SK-N-SH treated with all-trans-retinoic acid at 6 μM for 48 hours (cell line): ENCODE data around the gene CNEP1R1.

Source experiments
- ATAC-seq: fragments of 200-7000 bp; cut with Tn5 transposase; 3 replicates; pipeline ENCODE4 v1.9.1; 2020; ENCODE audit warnings: mild to moderate bottlenecking, moderate library complexity
- ARNTL ChIP-seq: fragments of 450-650 bp; formaldehyde crosslinking; IDR thresholded peaks from 2 replicates; pipeline ENCODE4 v1.5.0; 2020; ENCODE audit warnings: low read depth, mild to moderate bottlenecking, moderate library complexity, borderline replicate concordance
- BACH2 ChIP-seq: fragments of 250-450 bp; sonication (Bioruptor Pico); IDR thresholded peaks from 2 replicates; pipeline ENCODE4 v1.9.0; 2021; ENCODE audit warnings: mild to moderate bottlenecking, borderline replicate concordance
- CREB5 ChIP-seq: fragments of 250-450 bp; sonication (Bioruptor Pico); IDR thresholded peaks from 2 replicates; pipeline ENCODE4 v1.5.1; 2020; ENCODE audit warnings: low read depth, mild to moderate bottlenecking, moderate library complexity
- CSDC2 ChIP-seq: fragments of 250-450 bp; sonication (Bioruptor Pico); IDR thresholded peaks from 2 replicates; pipeline ENCODE4 v1.5.0; 2020; ENCODE audit warnings: mild to moderate bottlenecking, moderate library complexity
- CSRNP3 ChIP-seq: fragments of 250-450 bp; sonication (Bioruptor Pico); IDR thresholded peaks from 2 replicates; pipeline ENCODE4 v1.5.1; 2021; ENCODE audit warnings: mild to moderate bottlenecking, moderate library complexity
- ESRRG ChIP-seq: fragments of 250-450 bp; sonication (Bioruptor Pico); IDR thresholded peaks from 2 replicates; pipeline ENCODE4 v1.6.1; 2021; ENCODE audit warnings: mild to moderate bottlenecking
- GLIS3 ChIP-seq: fragments of 250-450 bp; sonication (Bioruptor Pico); IDR thresholded peaks from 2 replicates; pipeline ENCODE4 v1.5.0; 2020; ENCODE audit warnings: mild to moderate bottlenecking, moderate library complexity
- ISL1 ChIP-seq: fragments of 250-450 bp; sonication (Bioruptor Pico); IDR thresholded peaks from 2 replicates; pipeline ENCODE4 v2.1.2; 2022; ENCODE audit warnings: mild to moderate bottlenecking, moderate library complexity
- OSR1 ChIP-seq: fragments of 250-450 bp; sonication (Bioruptor Pico); IDR thresholded peaks from 2 replicates; pipeline ENCODE4 v1.8.0; 2022; ENCODE audit warnings: moderate library complexity, mild to moderate bottlenecking, inconsistent platforms
- PATZ1 ChIP-seq: fragments of 250-450 bp; sonication (Bioruptor Pico); IDR thresholded peaks from 2 replicates; pipeline ENCODE4 v1.8.0; 2020; ENCODE audit warnings: mild to moderate bottlenecking, moderate library complexity, borderline replicate concordance
- POU6F1 ChIP-seq: fragments of 250-450 bp; sonication (Bioruptor Pico); IDR thresholded peaks from 2 replicates; pipeline ENCODE4 v1.8.0; 2021; ENCODE audit warnings: low read depth, mild to moderate bottlenecking, moderate library complexity, borderline replicate concordance
- SNAI2 ChIP-seq: fragments of 250-450 bp; sonication (Bioruptor Pico); IDR thresholded peaks from 2 replicates; pipeline ENCODE4 v1.5.0; 2020; ENCODE audit warnings: mild to moderate bottlenecking, moderate library complexity
- TCF4 ChIP-seq: fragments of 250-450 bp; sonication (Bioruptor Pico); IDR thresholded peaks from 2 replicates; pipeline ENCODE4 v1.8.0; 2021; ENCODE audit warnings: mild to moderate bottlenecking, moderate library complexity, borderline replicate concordance
- TOX ChIP-seq: fragments of 250-450 bp; sonication (Bioruptor Pico); IDR thresholded peaks from 2 replicates; pipeline ENCODE4 v1.8.0; 2021; ENCODE audit warnings: mild to moderate bottlenecking, moderate library complexity, borderline replicate concordance
- TSHZ2 ChIP-seq: fragments of 250-450 bp; sonication (Bioruptor Pico); IDR thresholded peaks from 2 replicates; pipeline ENCODE4 v1.5.0; 2020; ENCODE audit warnings: mild to moderate bottlenecking, moderate library complexity
- ZC3H10 ChIP-seq: fragments of 250-450 bp; sonication (Bioruptor Pico); IDR thresholded peaks from 2 replicates; pipeline ENCODE4 v1.5.1; 2021; ENCODE audit warnings: mild to moderate bottlenecking, moderate library complexity
- ZFP3 ChIP-seq: fragments of 250-450 bp; sonication (Bioruptor Pico); IDR thresholded peaks from 2 replicates; pipeline ENCODE4 v1.5.0; 2020; ENCODE audit warnings: mild to moderate bottlenecking, moderate library complexity
- ZFP30 ChIP-seq: fragments of 450-650 bp; formaldehyde crosslinking; IDR thresholded peaks from 2 replicates; pipeline ENCODE4 v1.5.0; 2022; ENCODE audit warnings: mild to moderate bottlenecking, moderate library complexity
- ZNF565 ChIP-seq: fragments of 450-650 bp; formaldehyde crosslinking; conservative IDR thresholded peaks from 2 replicates; pipeline ENCODE4 v1.5.0; 2020; ENCODE audit warnings: low read depth, mild to moderate bottlenecking, moderate library complexity
- ZNF70 ChIP-seq: fragments of 450-650 bp; formaldehyde crosslinking; IDR thresholded peaks from 2 replicates; pipeline ENCODE4 v1.5.0; 2020; ENCODE audit warnings: mild to moderate bottlenecking, moderate library complexity
- ZNF8 ChIP-seq: fragments of 450-650 bp; formaldehyde crosslinking; IDR thresholded peaks from 2 replicates; pipeline ENCODE4 v1.5.0; 2020; ENCODE audit warnings: mild to moderate bottlenecking, moderate library complexity

CNEP1R1 gene

GRCh38 chr16:50059669-50060068 is 34.6 kb downstream of the CNEP1R1 start (continued):
- no peak for TF ChIP-seq POU6F1 (CRISPR knock-in tag)
- no peak for TF ChIP-seq TCF4 (CRISPR knock-in tag)
- no peak for TF ChIP-seq GLIS3
- no peak for TF ChIP-seq ZNF8
- TF ChIP-seq OSR1 = no peak
- no peak for TF ChIP-seq SNAI2
- no peak for TF ChIP-seq ZNF70 (CRISPR knock-in tag)
- no peak for TF ChIP-seq ZNF565 (CRISPR knock-in tag)
- TF ChIP-seq ZC3H10 (CRISPR knock-in tag) = no peak
- no peak for TF ChIP-seq CSDC2 (CRISPR knock-in tag)
- no peak for TF ChIP-seq ZFP3 (CRISPR knock-in tag)
- TF ChIP-seq, all 23 proteins: peak for 0

- ATAC-seq = no peak
- TF ChIP-seq BACH2 (CRISPR knock-in tag) (no peak), TSHZ2 (CRISPR knock-in tag) (no peak), ZNF8 (no peak), ZNF565 (CRISPR knock-in tag) (no peak), GLIS3 (no peak), CSDC2 (CRISPR knock-in tag) (no peak), ZNF70 (CRISPR knock-in tag) (no peak)
- TF ChIP-seq, all 23 proteins: peak for 0
These were observed 36.3 kb downstream of the CNEP1R1 start for GRCh38 chr16:50061326-50061725.

- no peak for ATAC-seq
- no peak for TF ChIP-seq CSDC2 (CRISPR knock-in tag)
- TF ChIP-seq ZNF70 (CRISPR knock-in tag) = no peak
- no peak for TF ChIP-seq BACH2 (CRISPR knock-in tag)
- TF ChIP-seq CREB5 = no peak
- no peak for TF ChIP-seq CSRNP3 (CRISPR knock-in tag)
- no peak for TF ChIP-seq SNAI2
- TF ChIP-seq OSR1 = no peak
- no peak for TF ChIP-seq ESRRG
- no peak for TF ChIP-seq ARNTL (CRISPR knock-in tag)
- TF ChIP-seq ZFP3 (CRISPR knock-in tag) = no peak
- TF ChIP-seq ZNF8 = no peak
- TF ChIP-seq TSHZ2 (CRISPR knock-in tag) = no peak
- no peak for TF ChIP-seq ZNF565 (CRISPR knock-in tag)
- no peak for TF ChIP-seq ZC3H10 (CRISPR knock-in tag)
- TF ChIP-seq TOX (CRISPR knock-in tag) = no peak
- no peak for TF ChIP-seq ISL1
- TF ChIP-seq ZFP30 (CRISPR knock-in tag) = no peak
- TF ChIP-seq PATZ1 (CRISPR knock-in tag) = no peak
These were observed 40.2 kb downstream of the CNEP1R1 start for GRCh38 chr16:50065241-50065623.
